NCI-H187 treated with DMSO at 0.1 percent for 48 hours (cell line): Measurements from ENCODE around the gene RHOXF2.
"Not testable (repeated sequence)": the region's sequence is repeated elsewhere in the genome, so short reads cannot be mapped to it uniquely, and the experiment has no call there.

ENCODE experiments used
- DNase-seq: peaks from one replicate; lab custom pipeline; 2025; lab: John Stamatoyannopoulos, UW

The RHOXF2 gene, protein sequence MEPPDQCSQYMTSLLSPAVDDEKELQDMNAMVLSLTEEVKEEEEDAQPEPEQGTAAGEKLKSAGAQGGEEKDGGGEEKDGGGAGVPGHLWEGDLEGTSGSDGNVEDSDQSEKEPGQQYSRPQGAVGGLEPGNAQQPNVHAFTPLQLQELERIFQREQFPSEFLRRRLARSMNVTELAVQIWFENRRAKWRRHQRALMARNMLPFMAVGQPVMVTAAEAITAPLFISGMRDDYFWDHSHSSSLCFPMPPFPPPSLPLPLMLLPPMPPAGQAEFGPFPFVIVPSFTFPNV

DNA sequence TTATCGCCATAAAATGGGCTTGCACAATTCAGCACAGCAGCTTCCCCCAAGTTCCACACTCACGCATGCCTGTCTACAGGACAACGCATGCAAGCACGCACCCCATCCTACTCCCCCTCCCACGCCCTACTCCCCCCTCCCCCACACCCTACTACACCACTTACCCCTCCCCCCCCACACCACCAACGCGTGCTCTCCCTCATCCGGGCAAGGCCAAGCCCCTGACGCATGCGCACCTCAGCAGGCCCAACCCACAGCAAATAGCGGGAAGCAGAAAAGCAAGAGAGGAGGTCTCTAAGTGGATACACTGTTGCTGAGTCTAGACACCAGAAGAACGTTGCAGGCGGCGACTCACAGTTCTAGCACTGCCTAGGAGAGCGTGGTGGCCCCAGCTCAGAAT, at the start of gene RHOXF2:
Gene RHOXF2, plus strand, starts transcription at position 301 of the 400 bp plus-strand sequence. CDS start 138 bp downstream, outside the sequence.
- not testable (repeated sequence) for DNase-seq

DNA sequence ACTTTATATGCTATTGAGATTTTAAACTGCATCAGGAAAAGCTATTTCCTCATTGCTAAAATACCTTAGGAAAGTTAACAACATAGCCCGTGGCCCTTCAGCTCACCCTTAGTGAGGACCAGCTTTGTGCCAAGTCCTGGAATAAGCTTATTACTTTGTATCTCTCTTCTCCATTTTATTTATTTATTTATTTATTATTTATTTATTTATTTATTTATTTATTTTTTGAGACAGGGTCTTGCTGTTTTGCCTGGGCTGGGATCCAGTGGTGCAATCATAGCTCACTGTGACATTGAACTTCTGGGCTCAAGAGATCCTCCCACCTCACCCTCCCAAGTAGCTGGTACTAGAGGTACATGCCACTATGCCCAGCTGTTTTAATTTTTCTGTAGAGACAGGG, 49.0 kb upstream of the RHOXF2 start:
- no peak for DNase-seq

DNA sequence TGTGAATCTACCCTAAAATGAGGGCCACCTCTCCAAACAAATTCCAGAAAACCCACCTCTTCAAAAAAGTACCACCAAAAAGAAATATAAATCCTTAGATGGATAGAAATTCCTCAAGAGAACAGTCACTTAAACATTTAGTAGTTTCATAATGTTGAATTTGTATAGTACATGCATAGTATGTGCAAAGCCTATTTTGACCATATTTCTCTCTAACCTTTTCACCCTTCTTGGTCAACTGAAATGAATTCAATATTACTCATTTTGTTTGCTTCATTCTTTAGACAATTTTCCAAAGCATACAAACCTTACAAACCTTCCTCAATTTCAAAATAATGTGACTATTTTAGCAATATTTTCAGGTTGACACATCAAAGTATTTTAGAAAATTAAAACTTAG, 46.8 kb upstream of the RHOXF2 start:
- DNase-seq: no peak

DNA sequence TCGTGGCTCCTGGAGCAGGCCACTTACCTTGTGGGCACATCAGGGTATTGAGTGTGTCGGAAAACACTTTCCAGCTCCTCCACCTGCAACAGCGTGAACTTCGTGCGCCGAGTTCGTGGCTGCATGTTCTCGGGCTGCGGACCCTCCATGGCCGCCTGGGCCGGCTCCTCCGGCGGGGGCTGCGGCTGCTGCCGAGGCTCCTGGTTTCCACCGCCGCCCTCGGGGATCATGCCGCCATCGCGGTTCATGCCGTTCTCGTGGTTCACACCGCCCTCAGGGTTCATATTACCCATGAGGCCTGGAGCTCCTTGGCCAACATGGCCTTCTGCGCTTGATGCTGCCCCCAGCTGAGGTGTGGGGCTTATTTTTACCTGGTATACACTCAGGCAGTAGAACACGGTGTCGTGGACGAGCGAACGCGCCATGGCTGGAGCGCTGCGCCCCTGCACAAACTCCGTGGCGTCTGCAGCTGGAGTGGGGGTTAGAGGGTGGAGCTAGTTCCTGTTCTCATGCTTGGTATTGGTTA, 42.9 kb upstream of the RHOXF2 start, which contains the start of gene RHOXF1:
Gene RHOXF1, minus strand, starts transcription at position 476 of the 526 bp plus-strand sequence. Its CDS starts 51 bp downstream, at position 425.
- no peak for DNase-seq

DNA sequence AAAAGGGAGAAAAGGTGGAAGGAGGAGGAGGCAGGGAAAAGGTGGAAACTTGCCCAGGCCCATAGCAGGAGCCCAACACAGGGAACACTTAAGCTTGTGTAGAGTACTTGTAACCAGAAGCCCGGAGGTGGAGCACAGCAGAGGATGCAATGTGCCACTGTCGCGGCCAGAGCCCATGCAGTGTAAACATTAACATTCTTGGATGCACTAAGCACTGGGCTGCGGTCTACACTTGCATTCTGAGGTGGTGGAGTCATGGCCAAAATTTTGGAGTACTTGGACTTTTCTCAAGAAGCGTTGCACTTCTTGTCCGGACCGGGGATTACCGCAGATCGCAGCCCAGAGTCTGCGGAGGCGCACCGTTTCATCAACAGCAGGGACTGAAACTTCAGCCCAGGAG, 38.2 kb upstream of the RHOXF2 start:
- no peak for DNase-seq

DNA sequence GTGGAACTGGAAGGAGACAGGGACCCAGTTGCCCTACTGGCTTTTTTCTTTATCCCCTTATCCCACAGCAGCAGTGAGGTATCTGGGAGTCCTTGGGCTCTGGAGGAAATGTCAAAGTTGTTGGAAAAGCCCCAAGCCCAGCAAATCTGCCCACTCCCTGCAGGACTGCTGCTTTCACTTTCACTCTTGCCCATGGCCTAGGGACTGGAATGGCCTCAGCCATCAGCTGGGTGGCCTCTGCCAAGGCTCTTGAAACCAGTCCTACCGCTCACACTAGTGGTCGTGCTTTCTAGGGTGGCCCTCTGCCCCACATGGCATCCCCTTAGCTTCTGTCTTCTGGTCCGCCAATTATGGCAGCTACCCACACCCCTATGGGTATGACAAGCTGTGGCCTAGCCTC, 33.0 kb upstream of the RHOXF2 start:
- DNase-seq: no peak

DNA sequence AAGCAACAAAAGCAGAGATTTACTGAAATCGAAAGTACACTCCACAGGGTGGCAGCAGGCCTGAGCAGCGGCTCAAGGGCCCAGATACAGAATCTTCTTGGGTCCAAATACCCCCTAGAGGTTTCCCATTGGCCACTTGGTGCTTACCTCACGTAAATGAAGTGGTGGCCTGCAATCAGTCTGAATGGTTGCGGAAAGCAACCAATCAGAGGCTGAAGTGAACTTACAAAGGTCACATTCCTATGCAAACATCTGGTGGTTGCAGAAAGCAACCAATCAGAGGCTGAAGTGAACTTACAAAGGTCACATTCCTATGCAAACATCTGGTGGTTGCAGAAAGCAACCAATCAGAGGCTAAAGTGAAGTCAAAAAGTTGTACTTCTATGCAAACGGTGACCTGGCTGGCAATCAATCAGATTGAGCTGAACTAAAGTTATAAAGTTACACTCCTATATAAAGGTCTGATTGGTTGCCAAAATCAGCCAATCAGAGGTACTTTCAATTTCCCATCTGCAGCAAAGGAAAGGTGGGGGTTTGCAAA, 30.0 kb upstream of the RHOXF2 start:
- DNase-seq: not testable (repeated sequence)

DNA sequence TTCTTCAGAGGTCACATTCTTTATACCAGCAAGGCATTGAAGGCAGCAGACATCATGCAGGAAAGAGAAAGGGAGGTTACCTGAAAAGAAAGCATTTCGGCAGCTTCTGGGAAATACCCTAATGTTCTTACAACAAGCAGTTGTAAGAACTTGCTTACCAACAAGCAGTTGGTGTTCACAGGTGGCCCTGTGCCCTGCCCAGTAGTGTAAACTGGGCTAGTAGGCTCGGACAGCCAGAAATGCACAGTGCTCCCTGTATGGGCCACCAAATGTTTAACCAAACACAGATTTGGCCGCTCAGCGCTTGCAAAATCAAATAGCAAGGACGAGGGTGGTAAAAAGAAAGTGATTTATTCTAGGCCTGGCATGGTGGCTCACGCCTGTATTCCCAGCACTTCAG, 22.3 kb upstream of the RHOXF2 start:
- no peak for DNase-seq

DNA sequence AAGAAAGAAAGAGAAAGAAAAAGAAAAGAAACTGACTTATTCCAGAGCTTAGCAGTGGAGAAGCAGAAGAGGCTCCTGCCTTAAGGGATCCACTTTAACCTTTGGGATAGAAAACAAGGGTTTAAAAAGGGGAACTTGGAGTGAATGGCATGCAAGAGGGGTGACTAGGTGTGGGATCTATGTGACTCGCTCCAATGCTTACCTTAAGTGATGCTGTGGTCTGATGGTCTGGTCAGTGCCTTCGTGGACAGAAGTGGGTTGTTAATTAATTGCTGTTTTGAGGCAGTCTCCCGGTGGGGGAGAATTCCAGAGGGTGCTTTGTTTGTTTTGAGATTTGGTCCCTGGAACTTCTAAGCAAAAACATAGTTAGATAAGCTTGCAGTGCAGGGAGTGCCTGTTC, 21.6 kb upstream of the RHOXF2 start:
- DNase-seq: no peak

DNA sequence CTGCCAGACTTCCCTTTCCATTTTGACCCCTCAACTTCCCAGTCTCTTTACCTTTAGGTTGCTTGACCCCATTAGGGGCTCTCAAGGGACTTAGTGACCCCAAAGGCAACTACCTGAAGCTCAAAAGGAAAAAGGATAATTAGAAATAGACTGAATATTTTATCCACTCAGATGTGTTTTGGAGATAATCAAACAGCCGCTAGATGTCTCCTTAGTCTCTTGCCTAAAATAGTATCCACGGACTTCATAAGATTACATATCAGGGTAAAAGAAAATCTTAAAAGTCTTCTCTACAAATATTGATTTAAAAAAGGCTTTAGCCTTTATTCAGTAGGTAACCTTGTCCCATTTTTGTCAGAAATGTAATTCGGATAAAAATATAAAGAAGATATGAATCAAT, 21.0 kb upstream of the RHOXF2 start:
- DNase-seq: no peak

DNA sequence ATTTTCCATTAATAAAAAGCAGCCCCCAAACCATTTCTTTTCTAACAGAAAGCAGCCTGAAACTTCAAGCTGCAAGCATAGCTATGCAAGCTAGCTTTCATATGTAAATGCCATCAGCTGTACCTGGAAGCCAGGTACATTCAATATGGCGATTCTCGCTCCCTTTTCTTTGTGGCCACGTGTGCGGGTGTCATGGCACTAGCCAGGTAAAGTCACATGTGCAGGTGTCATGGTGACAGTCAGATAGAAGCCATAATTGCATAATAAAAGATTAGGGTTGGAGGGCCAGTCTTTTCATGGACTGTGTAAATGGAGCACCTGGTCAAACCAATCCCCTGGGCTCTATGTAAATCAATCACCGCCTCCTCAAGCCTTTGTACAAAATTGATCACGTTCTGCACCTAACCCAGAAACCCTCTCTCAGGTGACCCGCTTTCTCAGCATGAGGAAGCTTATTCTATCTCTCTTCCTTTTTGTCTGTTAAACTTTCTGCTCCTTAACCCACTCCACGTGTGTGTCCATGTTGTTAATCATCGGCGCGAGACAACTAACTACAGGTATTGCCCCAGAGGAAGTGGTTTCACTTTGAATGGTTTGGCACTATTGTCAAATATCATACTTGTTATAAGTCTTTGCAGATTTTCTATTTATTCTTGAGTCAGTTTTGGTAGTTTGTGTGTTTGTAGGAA, 18.0 kb upstream of the RHOXF2 start:
- no peak for DNase-seq

DNA sequence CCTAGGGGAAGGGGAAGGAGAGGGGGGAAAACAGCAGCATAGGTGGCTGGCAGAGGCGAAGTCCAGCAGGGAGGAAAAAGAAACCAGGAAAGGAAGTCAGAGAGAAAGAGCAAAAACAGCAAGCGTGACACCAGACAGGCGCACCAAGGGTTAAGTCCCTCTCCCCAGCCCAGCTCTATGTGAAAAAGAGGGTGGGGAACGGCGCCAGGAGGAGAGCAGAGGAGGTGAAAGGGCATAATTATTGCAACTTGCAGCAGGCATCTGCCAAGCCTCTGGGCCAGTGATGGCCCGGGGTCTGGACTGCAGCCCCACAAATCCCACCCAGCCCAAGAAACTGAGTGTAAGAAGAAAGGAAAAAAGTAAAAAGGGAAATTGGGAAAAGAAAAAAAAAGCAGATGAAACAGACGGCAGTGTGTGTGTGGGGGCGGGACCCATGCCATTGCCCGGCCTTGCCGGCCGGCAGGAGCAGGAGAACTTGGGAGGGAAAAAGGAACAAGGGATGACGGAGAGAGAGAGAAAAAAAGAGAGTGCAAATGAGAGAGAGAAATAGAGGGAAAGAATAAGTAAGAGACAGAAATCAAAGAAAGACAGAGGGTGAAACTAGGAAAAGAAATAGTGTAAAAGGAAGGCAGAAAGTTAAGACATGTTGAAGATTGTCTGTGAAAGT, 14.1 kb upstream of the RHOXF2 start:
- DNase-seq: no peak

DNA sequence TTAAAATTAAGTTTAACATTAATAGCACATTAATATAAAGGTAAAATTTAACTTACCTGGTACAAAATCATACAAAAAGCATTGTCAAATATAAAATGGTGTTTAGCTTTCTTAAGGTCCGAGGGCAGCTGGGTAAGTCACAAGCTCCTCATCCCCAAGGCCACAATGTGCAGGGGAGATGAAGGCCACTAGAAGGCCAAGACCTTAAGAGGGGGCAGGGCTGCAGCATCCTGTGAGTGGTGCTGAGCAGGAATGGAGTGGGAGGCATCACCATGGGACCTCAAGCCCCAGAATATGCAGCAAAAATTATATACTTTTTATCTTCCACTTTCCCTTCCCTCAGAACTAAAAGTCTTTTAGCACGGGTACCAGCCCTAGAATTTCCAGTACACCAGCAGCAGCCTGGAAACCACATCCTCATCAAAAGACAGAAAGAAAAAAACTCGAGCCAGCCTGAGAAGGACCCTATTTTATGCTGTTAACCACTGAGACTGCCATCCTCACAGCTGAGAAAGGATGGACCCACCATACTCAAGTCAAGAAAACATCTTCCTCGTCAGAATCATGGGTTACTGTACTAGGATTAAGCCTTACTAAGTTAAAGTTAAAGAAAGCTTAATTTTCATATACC, 13.0 kb upstream of the RHOXF2 start:
- no peak for DNase-seq

DNA sequence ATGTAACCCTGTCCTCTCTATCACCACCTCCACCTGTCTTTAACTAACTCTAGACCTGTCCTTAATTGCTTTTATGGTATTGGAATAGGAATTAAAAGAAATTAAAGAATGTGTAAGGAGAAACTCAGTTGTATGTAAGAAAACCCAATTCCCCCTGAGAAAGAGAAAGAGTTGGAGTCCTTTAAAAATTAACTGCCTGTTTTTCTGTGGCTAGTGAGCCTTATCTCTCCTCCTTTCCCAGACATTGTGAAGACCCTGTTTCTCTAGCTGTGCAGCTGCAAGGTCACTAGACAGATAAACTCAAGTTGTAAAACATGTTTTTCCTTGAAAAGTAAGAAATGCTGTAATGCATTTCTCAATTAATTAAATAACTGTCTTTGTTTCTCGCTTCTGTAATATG, 12.1 kb upstream of the RHOXF2 start:
- DNase-seq: not testable (repeated sequence)

DNA sequence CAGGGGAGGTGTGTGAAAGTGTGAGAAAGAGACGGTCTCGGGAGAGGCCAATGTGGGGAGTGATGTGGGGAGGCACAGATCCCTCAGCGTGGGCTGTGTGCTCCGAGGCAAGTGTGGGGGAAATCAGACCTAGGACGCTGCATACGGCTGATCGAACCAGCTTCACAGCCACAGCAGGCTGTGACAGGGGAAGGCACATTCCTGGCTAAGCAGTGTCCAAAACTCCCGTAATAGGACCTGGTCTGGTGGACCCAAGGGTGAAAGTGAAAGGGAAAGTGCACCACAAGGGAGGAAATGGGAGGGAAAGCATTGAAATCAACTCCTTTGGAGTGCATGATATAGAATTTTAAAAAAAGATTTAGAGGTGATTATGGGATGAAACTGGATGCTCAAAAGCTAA, 10.9 kb upstream of the RHOXF2 start:
- no peak for DNase-seq

DNA sequence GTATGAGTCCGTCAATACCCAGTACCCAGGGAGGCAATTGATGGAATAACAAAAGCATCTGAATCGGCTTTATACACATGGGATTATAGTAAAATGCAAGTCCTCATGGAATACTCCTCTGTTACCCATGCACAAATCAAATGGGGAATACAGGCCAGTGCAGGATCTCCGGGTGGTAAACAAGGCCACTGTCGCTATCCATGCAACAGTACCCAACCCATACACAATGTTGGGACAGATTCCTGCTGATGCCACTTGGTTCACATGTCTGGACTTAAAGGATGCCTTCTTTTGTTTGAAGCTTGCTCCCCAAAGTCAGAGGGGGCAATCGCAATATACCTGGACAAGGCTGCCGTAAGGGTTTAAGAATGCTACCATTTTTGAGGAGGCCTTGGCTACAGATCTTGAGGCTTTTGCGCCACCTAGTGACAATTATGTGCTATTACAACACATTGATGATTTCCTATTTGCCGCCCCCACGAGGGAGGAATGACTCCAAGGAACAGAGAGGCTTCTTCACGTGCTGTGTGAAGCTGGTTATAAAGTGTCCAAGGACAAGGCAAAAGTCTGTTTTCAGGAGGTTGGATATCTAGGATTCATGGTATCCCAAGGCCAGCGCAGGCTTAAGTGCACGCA, 8.2 kb upstream of the RHOXF2 start:
- DNase-seq: not testable (repeated sequence)

DNA sequence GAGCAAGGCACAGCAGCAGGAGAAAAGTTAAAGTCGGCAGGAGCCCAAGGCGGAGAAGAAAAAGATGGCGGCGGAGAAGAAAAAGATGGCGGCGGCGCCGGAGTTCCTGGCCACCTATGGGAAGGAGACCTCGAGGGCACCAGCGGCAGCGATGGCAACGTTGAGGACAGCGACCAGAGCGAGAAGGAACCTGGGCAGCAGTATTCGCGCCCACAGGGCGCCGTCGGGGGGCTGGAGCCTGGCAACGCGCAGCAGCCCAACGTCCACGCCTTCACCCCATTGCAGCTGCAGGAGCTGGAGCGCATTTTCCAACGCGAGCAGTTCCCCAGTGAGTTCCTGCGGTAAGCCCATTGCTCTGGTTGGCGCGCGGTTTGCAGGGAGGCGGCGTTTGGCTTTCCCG, 673 bp downstream of the RHOXF2 start:
- not testable (repeated sequence) for DNase-seq

DNA sequence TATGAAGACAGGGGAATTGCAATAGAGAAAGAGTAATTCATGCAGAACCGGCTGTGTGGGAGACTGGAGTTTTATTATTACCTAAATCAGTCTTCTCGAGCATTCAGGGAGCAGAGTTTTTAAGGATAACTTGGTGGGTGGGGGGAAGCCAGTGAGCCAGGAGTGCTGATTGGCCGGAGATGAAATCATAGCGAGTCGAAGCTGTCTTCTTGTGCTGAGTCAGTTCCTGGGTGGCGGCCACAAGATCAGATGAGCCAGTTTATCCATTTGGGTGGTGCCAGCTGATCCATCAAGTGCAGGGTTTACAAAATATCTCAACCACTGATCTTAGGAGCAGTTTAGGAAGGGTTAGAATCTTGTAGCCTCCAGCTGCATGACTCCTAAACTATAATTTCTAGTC, 34.8 kb downstream of the RHOXF2 start:
- DNase-seq: not testable (repeated sequence)

DNA sequence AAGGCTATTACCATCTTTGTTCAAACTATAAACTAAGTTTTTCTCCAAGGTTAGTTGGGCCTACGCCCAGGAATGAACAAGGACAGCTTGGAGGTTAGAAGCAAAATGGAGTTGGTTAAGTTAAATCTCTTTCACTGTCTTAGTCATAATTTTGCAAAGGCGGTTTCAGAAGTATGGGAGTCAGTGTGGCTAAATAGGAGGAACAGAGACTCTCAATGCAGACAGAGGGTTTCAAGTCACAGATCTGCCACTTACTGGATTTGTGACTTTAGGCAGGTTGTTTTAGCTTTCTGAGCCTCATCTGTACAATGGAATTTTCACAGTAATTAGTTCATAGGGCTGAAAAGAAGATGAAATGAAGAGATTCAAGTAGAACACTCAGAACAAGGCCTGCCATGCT, 35.3 kb downstream of the RHOXF2 start:
- DNase-seq: not testable (repeated sequence)

DNA sequence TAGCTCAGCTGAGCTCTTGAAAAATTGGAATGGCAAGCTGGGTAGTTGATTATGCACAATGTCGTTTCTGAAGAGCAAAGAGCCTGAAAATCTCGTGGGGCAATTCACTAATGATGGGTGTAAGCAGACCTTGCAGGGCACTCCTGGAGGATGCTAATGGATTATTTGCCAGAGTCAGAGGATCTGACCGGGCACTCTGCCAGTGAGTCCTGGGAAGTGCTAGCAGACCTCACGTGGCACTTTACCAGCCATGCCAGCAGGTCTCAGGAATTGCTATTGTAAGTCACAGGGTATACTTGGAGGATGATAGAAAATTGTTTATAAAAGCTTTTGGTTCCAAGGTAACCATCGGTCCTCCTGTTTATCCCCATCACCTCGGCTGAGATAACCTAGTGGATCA, 37.4 kb downstream of the RHOXF2 start:
- DNase-seq: not testable (repeated sequence)

DNA sequence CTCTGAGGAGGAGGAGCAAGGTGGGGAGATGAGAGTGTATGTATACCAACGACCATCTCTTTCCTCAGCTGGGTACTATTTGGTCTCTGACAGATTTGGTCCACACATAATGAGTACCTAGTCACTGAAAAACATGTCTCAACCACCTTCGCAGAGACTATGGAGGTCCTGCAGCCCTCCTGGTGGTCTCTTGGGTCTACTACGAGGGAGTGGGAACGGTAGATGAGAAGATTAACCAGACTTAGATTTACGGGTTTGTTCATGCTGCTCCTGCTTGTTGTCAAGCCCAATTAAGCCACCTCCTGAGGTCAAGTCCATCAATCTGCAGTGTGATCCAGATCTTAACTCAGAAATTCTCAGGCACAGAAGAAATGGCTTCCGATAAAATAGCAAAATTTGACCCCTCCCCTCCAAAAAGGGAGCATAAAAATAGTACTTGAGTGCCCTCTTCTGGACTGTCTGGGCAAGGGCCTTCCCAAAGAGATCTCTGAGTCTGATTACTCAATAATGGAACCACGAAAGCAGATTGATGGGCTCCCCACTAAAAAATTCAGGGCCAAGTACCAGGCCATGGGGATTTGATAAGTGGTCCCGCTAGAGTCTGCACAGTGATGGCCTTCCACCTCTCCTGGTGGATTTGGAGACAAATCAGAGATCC, 38.3 kb downstream of the RHOXF2 start:
- not testable (repeated sequence) for DNase-seq
